NT2/D1 (cell line): ENCODE results near the gene CPLX1.

ENCODE experiments used
- DNase-seq: peaks from one replicate; pipeline ENCODE4 v3.0.0-alpha.2; 2011; ENCODE audit warnings: low read depth, low spot score
- H3K27me3 ChIP-seq: 2 replicates; pipeline ENCODE4 v1.6.0; 2011; ENCODE audit warnings: mild to moderate bottlenecking; ENCODE audit not compliant: insufficient read length, insufficient read depth
- H3K36me3 ChIP-seq: 2 replicates; pipeline ENCODE4 v1.6.1; 2011; ENCODE audit warnings: mild to moderate bottlenecking, low read length, mixed read lengths; ENCODE audit not compliant: insufficient read depth, insufficient read length
- H3K4me1 ChIP-seq: 2 replicates; pipeline ENCODE4 v1.5.1; 2011; ENCODE audit not compliant: insufficient read depth, insufficient read length
- H3K4me3 ChIP-seq: 2 replicates; pipeline ENCODE4 v1.5.1; 2011; ENCODE audit warnings: low read depth; ENCODE audit not compliant: insufficient read length
- H3K9ac ChIP-seq: 2 replicates; pipeline ENCODE4 v1.6.0; 2011; ENCODE audit warnings: low read depth; ENCODE audit not compliant: insufficient read length
- H3K9me3 ChIP-seq: 2 replicates; pipeline ENCODE4 v1.5.1; 2011; ENCODE audit warnings: mild to moderate bottlenecking, low read length; ENCODE audit not compliant: insufficient read depth
- SUZ12 ChIP-seq: IDR thresholded peaks from 2 replicates; pipeline ENCODE4 v1.6.1; 2011; ENCODE audit not compliant: insufficient read length, insufficient read depth; ENCODE audit errors: extremely low read depth
- YY1 ChIP-seq: IDR thresholded peaks from 2 replicates; pipeline ENCODE4 v1.6.1; 2011; ENCODE audit not compliant: insufficient read length, insufficient read depth
- ZNF274 ChIP-seq: IDR thresholded peaks from 2 replicates; pipeline ENCODE4 v1.6.1; 2011; ENCODE audit warnings: mild to moderate bottlenecking, low read depth, low read length

CPLX1 gene

DNA sequence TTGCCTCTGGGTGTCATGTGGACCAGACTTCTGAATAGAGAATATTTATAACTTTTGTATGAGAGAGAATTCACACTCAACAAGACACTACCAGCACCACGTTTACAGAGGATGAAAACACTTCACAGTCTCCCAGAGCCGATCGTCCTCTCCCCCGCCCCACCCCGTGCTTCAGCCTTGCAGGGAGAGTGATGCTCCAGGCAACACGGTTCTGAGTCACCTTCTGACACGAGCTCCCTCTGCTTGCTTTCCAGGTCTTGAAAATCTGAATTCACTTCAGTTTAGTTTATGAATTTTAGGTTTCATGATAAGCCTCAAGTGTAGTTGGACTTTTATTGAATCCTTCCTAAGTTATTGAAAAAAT lies 59.8 kb downstream of the CPLX1 start:
- peaks cover 8% of the 10 kb centered on the region; the same call in 1 of the 2 replicates for H3K9me3 ChIP-seq
- DNase-seq: no peak
- peaks cover 7% of the 10 kb centered on the region for H3K4me1 ChIP-seq
- no peak overlapping the region for H3K4me3 ChIP-seq
- TF ChIP-seq YY1: no peak
- TF ChIP-seq ZNF274: no peak
- TF ChIP-seq SUZ12: no peak
- H3K27me3 ChIP-seq: no peaks in the 10 kb centered on the region
- H3K36me3 ChIP-seq: peaks cover 80% of the 10 kb centered on the region
- no peak overlapping the region for H3K9ac ChIP-seq

DNA sequence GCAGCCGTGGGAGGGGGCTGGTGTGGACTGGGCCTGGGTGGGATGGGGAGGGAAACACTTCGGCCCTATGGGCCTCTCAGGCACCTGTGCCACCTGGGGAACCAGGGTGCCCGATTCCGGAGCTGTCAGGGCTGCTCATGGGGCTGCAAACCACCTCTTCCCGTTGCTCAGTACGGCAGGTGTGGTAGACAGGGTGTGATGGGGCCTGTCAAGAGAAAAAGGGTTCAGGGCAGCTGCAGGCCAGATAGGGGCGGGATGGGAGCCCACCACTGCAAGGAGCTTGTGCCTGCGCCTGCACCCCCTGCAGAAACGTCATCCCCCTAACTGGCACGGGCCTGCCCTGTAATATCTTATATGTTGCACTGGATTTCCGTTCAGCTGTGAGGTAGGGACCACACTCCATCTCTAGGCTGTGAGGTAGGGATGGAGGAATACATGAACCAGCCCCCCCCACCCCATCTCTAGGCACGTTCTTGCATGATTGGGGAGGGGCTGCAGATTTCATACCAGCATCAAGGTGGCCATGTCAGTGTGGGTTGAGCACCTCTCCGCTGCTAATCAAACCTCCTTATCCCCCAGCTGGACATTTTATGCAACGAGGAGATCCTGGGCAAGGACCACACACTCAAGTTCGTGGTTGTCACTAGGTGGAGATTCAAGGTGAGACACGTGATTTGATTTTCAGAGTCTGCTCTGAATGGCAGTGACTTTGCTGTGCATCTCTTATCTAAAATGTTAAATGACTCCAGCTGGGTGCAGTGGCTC lies 61.3 kb downstream of the CPLX1 start:
- Histone ChIP-seq H3K36me3 (peaks cover 81% of the 10 kb centered on the region), H3K4me3 (no peak overlapping the region), H3K4me1 (peaks cover 7% of the 10 kb centered on the region), H3K27me3 (no peaks in the 10 kb centered on the region), H3K9me3 (peaks cover 8% of the 10 kb centered on the region; the same call in 1 of the 2 replicates), H3K9ac (no peak overlapping the region)
- TF ChIP-seq SUZ12 (no peak), ZNF274 (no peak), YY1 (no peak)
- no peak for DNase-seq

GRCh38 chr4:763922-764321 lies 62.0 kb downstream of the CPLX1 start:
- Histone ChIP-seq H3K4me3 (no peak overlapping the region), H3K9me3 (peaks cover 8% of the 10 kb centered on the region; the same call in 1 of the 2 replicates), H3K27me3 (no peaks in the 10 kb centered on the region), H3K4me1 (peaks cover 7% of the 10 kb centered on the region), H3K36me3 (peaks cover 75% of the 10 kb centered on the region), H3K9ac (no peak overlapping the region)
- no peak for TF ChIP-seq SUZ12
- TF ChIP-seq YY1: no peak
- no peak for TF ChIP-seq ZNF274
- DNase-seq: no peak

DNA sequence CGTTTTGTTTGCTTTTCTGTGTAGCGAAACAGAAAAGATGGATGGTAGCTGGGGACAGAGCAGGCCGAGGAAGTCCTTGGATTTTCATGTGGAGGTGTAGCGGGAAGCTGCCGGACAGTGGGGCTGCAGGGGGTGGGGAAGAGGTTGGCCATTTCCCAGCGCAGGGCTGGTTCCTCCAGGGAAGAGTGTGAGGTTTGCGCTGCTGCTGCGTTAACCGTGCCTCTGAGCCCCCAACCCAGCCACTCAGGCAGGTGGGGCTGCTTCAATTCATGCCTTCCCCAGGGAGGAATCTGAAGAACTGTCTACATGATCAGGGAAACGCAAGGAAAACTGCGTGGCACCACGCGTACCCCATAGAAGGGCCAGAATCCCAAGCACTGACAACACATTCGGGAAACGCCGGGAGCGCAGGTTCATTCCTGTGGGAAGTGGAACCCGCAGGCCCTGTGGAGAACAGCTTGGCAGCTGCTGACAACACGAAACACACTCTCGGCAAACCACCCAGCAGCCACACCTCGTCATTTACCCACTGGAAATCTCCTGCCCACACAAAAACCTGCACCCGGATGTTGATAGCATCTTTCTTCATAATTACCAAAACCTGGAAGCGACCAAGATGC lies 62.6 kb downstream of the CPLX1 start:
- DNase-seq: no peak
- Histone ChIP-seq H3K36me3 (peaks cover 70% of the 10 kb centered on the region), H3K27me3 (no peaks in the 10 kb centered on the region), H3K4me3 (no peak overlapping the region), H3K9me3 (peaks cover 8% of the 10 kb centered on the region; the same call in 1 of the 2 replicates), H3K9ac (no peak overlapping the region), H3K4me1 (peaks cover 7% of the 10 kb centered on the region)
- TF ChIP-seq YY1 (no peak), ZNF274 (no peak), SUZ12 (no peak)

- H3K9ac ChIP-seq: no peak overlapping the region
- TF ChIP-seq SUZ12 (no peak), ZNF274 (no peak), YY1 (no peak)
- H3K4me1 ChIP-seq: peaks cover 7% of the 10 kb centered on the region
- peaks cover 67% of the 10 kb centered on the region for H3K36me3 ChIP-seq
- H3K27me3 ChIP-seq: no peaks in the 10 kb centered on the region
- H3K9me3 ChIP-seq: peaks cover 8% of the 10 kb centered on the region; the same call in 1 of the 2 replicates
- no peak for DNase-seq
- H3K4me3 ChIP-seq: no peak overlapping the region
Measured at GRCh38 chr4:762211-763190, 63.4 kb downstream of the CPLX1 start.

DNA sequence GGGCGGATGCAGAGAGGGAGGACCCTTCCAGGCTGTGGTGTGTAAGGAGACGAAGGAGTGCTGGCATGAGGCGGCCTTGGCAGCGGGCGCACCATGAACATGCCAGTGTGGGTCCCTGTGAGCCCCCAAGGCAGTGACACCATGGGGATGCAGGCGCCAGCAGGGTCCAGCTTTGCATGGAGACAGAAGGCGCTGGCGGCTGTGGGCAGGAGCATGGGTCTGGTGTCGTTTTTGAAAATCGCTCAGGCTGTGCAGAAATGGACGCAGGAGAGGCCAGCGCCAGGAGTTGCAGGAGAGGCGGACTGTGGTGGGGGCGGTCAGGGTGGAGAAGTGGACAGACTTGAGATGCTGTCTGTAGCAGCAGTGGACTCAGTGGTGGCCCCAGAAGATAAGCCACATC lies 64.2 kb downstream of the CPLX1 start:
- Histone ChIP-seq H3K4me1 (peaks cover 7% of the 10 kb centered on the region), H3K9me3 (peaks cover 8% of the 10 kb centered on the region; the same call in 1 of the 2 replicates), H3K4me3 (no peak overlapping the region), H3K9ac (no peak overlapping the region), H3K27me3 (no peaks in the 10 kb centered on the region), H3K36me3 (peaks cover 68% of the 10 kb centered on the region)
- no peak for DNase-seq
- TF ChIP-seq ZNF274 (no peak), SUZ12 (no peak), YY1 (no peak)
